ENCODE results near the gene NFIA. TPM values are rescaled to one million over a fixed set of nuclear protein-coding genes. Genes with fewer than 3 reads are reported as not detected.

NFIA gene
- total RNA-seq, 2 donors from 2014 or later: 5.0 to 5.2 TPM

DNA sequence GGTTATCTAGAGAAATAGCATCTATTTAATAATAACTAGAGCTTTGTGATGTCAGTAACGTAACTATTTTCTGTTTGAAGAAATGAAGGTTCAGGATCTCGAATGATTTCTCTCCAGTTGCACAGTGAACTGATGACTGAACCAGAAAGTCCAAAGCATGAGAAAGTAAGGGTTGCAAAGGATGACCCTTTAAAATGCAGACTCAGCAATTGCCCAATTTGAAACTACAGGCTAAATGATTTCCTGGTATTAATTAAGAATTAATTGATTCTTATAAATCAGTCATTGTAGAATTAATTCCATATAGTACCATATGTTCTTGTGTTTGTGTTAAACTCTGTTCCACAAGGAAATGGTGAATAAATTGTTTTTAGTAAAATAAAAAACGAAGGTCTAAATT, 318.6 kb downstream of the NFIA start:
- ATAC-seq (no peak), DNase-seq (no peak)
- no peak overlapping the region for H3K27ac Mint-ChIP-seq
- H3K4me1 Mint-ChIP-seq: no peaks in the 10 kb centered on the region
- H3K36me3 Mint-ChIP-seq (ENCODE audit: low read depth): no peaks in the 10 kb centered on the region
- H3K9me3 ChIP-seq (ENCODE audit: control insufficient read depth, low read length, poor library complexity, severe bottlenecking): no peaks in the 10 kb centered on the region
- no peaks in the 10 kb centered on the region for H3K27me3 Mint-ChIP-seq
- H3K4me3 Mint-ChIP-seq: no peak overlapping the region

- Mint-ChIP-seq H3K4me1 (no peaks in the 10 kb centered on the region), H3K27ac (no peak overlapping the region), H3K4me3 (no peak overlapping the region), H3K36me3 (ENCODE audit: low read depth) (peaks cover 9% of the 10 kb centered on the region), H3K27me3 (no peaks in the 10 kb centered on the region)
- no peak for ATAC-seq
- H3K9me3 ChIP-seq (ENCODE audit: control insufficient read depth, low read length, poor library complexity, severe bottlenecking): no peaks in the 10 kb centered on the region
- no peak for DNase-seq
Observed at GRCh38 chr1:61403679-61404596, 321.6 kb downstream of the NFIA start.

DNA sequence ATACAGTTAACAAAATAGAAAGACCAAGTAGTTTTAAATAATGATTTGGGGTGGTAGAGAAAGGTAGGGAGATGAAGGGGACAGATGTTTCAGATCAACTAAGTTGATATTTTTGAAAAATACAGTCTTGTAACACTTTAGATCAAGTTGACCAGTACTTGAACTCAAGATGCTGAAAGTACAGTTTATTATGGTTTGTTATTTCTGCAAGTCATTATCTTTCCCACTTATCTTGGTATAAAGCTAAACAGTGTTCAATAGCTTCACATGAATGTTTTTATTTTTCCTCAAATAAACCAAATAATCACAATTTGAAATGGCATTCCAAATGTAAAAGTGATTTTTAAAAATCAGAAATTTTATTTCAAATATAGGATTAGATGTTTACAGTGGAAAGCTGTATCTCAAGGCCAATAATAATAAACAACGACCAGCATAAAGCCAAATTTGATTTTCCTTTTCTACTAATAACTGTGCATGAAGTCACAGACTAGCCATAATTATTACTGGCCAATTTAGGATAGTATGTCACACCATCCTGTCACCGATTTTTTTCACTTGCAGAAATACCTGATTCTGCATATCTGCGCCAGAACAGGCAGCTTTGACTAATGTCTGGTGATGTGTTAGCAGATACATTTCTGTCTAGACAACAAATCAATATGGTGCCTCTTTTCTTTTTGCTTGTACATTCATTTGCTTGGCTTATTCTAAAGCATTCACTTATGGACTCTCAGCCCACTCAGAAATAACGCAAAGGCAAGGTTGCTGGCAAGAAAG, 322.4 kb downstream of the NFIA start:
- ATAC-seq (no peak), DNase-seq (no peak)
- H3K9me3 ChIP-seq (ENCODE audit: control insufficient read depth, low read length, poor library complexity, severe bottlenecking): no peaks in the 10 kb centered on the region
- H3K36me3 Mint-ChIP-seq (ENCODE audit: low read depth): peaks cover 9% of the 10 kb centered on the region
- no peaks in the 10 kb centered on the region for H3K27me3 Mint-ChIP-seq
- no peak overlapping the region for H3K4me3 Mint-ChIP-seq
- H3K4me1 Mint-ChIP-seq: no peaks in the 10 kb centered on the region
- no peak overlapping the region for H3K27ac Mint-ChIP-seq

DNA sequence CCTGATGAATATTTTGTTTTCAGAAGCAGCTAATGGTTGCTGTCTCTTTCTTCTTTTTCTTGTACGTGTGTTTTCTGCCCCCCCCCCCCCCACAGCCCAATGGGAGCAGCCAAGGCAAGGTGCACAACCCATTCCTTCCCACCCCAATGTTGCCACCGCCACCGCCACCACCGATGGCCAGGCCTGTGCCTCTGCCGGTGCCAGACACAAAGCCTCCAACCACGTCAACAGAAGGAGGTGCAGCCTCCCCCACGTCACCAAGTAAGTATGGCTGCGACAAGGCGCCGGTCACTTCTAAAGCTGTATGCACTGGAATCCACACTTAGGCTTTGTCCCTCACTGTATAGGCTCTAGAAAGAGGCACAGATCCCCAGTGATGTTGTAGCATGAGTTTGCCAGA, 324.1 kb downstream of the NFIA start:
- ATAC-seq (no peak), DNase-seq (no peak)
- Mint-ChIP-seq H3K36me3 (ENCODE audit: low read depth) (peaks cover 9% of the 10 kb centered on the region), H3K4me3 (no peak overlapping the region), H3K4me1 (no peaks in the 10 kb centered on the region), H3K27me3 (no peaks in the 10 kb centered on the region), H3K27ac (no peak overlapping the region)
- no peaks in the 10 kb centered on the region for H3K9me3 ChIP-seq (ENCODE audit: control insufficient read depth, low read length, poor library complexity, severe bottlenecking)

DNA sequence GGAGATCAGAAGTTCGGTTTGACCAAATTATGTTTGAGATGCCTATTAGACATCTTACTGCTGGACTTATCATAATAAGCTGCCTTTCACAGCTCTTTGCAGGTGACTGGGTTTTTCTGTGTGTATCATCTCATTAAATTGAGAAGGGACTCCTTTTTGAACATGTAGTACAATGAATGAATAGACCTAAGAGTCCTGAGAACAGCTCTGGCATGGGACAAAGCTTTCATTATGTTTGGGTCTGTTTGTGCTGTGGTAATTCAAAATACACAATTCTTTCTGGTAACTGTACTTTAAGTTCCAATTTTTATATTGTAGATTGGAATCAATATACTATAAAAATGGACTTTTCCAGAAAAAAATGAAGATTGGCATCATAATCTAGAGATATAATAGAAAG, 330.2 kb downstream of the NFIA start:
- Mint-ChIP-seq H3K36me3 (ENCODE audit: low read depth) (peaks cover 3% of the 10 kb centered on the region), H3K27ac (no peak overlapping the region), H3K4me1 (no peaks in the 10 kb centered on the region), H3K27me3 (no peaks in the 10 kb centered on the region), H3K4me3 (no peak overlapping the region)
- no peaks in the 10 kb centered on the region for H3K9me3 ChIP-seq (ENCODE audit: control insufficient read depth, low read length, poor library complexity, severe bottlenecking)
- ATAC-seq (no peak), DNase-seq (no peak)

DNA sequence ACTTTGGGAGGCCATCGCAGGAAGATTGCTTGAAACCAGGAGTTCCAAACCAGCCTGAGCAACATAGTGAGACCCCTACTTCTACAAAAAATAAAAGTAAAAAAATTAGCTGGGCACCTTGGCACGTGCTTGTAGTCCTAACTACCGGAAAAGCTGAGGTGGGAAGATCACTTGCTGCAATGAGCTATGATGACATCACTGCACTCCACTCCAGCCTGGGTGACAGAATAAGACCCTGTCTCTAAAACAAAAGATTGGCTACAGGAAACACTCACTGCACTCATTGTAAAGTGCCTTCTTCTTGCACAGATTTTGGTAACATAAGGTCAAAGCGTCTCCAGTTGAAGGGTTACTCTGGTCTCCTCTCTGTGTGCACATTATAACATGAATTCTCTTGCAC, 336.8 kb downstream of the NFIA start:
- peaks cover 5% of the 10 kb centered on the region for H3K36me3 Mint-ChIP-seq (ENCODE audit: low read depth)
- ATAC-seq (no peak), DNase-seq (no peak)
- H3K27ac Mint-ChIP-seq: no peak overlapping the region
- no peaks in the 10 kb centered on the region for H3K4me1 Mint-ChIP-seq
- no peaks in the 10 kb centered on the region for H3K9me3 ChIP-seq (ENCODE audit: control insufficient read depth, low read length, poor library complexity, severe bottlenecking)
- H3K4me3 Mint-ChIP-seq: no peak overlapping the region
- peaks cover 4% of the 10 kb centered on the region for H3K27me3 Mint-ChIP-seq

DNA sequence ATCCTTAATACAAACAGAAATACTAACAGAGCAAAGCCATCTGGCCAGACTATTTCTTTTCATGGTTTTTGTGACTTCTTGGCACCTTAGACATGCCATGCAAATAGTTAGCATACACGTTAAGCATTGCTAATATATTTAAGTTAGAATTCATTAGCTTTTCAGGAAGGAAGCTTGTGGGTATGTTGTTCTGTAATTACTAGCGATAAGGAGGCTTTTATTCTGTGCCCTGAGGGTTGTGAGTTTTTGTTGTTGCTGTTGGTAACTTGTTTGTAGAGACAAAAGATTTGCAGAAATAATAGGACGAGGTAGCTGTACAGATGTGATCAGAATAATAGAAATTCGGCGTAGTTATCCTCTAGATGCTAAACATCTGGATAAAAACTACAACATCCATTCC, 337.3 kb downstream of the NFIA start:
- no peak for DNase-seq
- peaks cover 3% of the 10 kb centered on the region for H3K36me3 Mint-ChIP-seq (ENCODE audit: low read depth)
- H3K4me1 Mint-ChIP-seq: peaks cover 3% of the 10 kb centered on the region
- H3K4me3 Mint-ChIP-seq: no peak overlapping the region
- H3K9me3 ChIP-seq (ENCODE audit: control insufficient read depth, low read length, poor library complexity, severe bottlenecking): no peaks in the 10 kb centered on the region
- peaks cover 4% of the 10 kb centered on the region for H3K27me3 Mint-ChIP-seq
- H3K27ac Mint-ChIP-seq: no peak overlapping the region
- ATAC-seq: no peak

GRCh38 chr1:61420243-61420642, 337.9 kb downstream of the NFIA start:
- no peak for ATAC-seq
- H3K36me3 Mint-ChIP-seq (ENCODE audit: low read depth): peaks cover 3% of the 10 kb centered on the region
- no peaks in the 10 kb centered on the region for H3K9me3 ChIP-seq (ENCODE audit: control insufficient read depth, low read length, poor library complexity, severe bottlenecking)
- no peak for DNase-seq
- peaks cover 4% of the 10 kb centered on the region for H3K27me3 Mint-ChIP-seq
- peaks cover 3% of the 10 kb centered on the region for H3K4me1 Mint-ChIP-seq
- no peak overlapping the region for H3K27ac Mint-ChIP-seq
- H3K4me3 Mint-ChIP-seq: no peak overlapping the region

- H3K9me3 ChIP-seq (ENCODE audit: control insufficient read depth, low read length, poor library complexity, severe bottlenecking): no peaks in the 10 kb centered on the region
- ATAC-seq: no peak
- Mint-ChIP-seq H3K4me1 (peaks cover 3% of the 10 kb centered on the region), H3K36me3 (ENCODE audit: low read depth) (peaks cover 3% of the 10 kb centered on the region), H3K4me3 (no peak overlapping the region), H3K27me3 (peaks cover 4% of the 10 kb centered on the region), H3K27ac (no peak overlapping the region)
- no peak for DNase-seq
Observed at GRCh38 chr1:61420909-61421835, 338.8 kb downstream of the NFIA start.

GRCh38 chr1:61423643-61424042, 341.3 kb downstream of the NFIA start:
- H3K4me3 Mint-ChIP-seq: no peak overlapping the region

DNA sequence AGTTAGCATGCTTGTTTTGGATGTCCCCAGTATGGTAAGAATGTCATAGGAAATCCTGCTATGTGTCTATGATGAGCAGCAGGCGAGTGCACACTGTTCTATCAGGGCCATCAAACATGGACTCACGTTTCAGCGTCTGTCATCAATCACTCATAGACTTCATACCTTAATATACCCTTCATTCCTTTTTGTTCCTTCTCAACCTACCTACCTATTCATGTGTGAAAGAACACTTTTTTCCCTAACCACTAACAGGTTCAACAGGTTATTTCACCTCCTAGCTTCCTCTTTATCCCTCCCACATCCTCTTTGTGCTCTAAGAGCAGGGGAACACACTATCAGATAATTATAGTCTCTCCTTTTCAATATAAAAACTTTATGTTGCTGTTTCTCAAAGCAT, 342.0 kb downstream of the NFIA start:
- no peaks in the 10 kb centered on the region for H3K9me3 ChIP-seq (ENCODE audit: control insufficient read depth, low read length, poor library complexity, severe bottlenecking)
- ATAC-seq (no peak), DNase-seq (no peak)
- Mint-ChIP-seq H3K27ac (no peak overlapping the region), H3K4me1 (peaks cover 3% of the 10 kb centered on the region), H3K27me3 (peaks cover 4% of the 10 kb centered on the region), H3K36me3 (ENCODE audit: low read depth) (peaks cover 3% of the 10 kb centered on the region), H3K4me3 (no peak overlapping the region)

More at GRCh38 chr1:61423643-61424042, 341.3 kb downstream of the NFIA start:
- peaks cover 3% of the 10 kb centered on the region for H3K36me3 Mint-ChIP-seq (ENCODE audit: low read depth)
- ATAC-seq (no peak), DNase-seq (no peak)
- H3K27ac Mint-ChIP-seq: no peak overlapping the region
- no peaks in the 10 kb centered on the region for H3K9me3 ChIP-seq (ENCODE audit: control insufficient read depth, low read length, poor library complexity, severe bottlenecking)
- peaks cover 3% of the 10 kb centered on the region for H3K4me1 Mint-ChIP-seq
- H3K27me3 Mint-ChIP-seq: peaks cover 4% of the 10 kb centered on the region

DNA sequence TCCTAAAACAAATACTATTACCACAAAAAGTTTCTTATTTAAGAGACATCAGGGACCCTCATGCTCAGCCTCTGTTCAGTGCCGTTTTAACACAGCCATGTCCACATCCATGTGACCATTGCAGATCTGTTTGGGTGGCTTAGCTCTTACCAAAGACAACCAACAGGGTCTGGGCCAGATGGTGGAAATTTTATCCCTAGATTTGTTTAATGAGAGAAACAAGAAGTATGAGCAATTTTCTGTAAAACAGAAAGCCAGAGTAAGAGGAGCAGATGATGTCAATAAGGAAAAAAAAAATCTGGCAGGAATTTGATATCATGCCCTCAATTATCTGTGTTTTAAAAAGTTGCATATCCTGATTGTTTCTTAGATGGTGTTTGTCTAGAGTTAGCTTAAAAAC, 342.7 kb downstream of the NFIA start:
- no peak for DNase-seq
- H3K9me3 ChIP-seq (ENCODE audit: control insufficient read depth, low read length, poor library complexity, severe bottlenecking): no peaks in the 10 kb centered on the region
- ATAC-seq: no peak
- Mint-ChIP-seq H3K27me3 (peaks cover 4% of the 10 kb centered on the region), H3K27ac (no peak overlapping the region), H3K36me3 (ENCODE audit: low read depth) (no peaks in the 10 kb centered on the region), H3K4me3 (no peak overlapping the region), H3K4me1 (peaks cover 3% of the 10 kb centered on the region)

GRCh38 chr1:61426254-61426653, 343.9 kb downstream of the NFIA start:
- Mint-ChIP-seq H3K4me1 (peaks cover 3% of the 10 kb centered on the region), H3K27ac (no peak overlapping the region), H3K4me3 (no peak overlapping the region), H3K27me3 (no peaks in the 10 kb centered on the region), H3K36me3 (ENCODE audit: low read depth) (no peaks in the 10 kb centered on the region)
- no peaks in the 10 kb centered on the region for H3K9me3 ChIP-seq (ENCODE audit: control insufficient read depth, low read length, poor library complexity, severe bottlenecking)
- ATAC-seq (no peak), DNase-seq (no peak)

Data from T-helper 17 cell (primary cell).